ENCODE results near the gene KCNMA1.

The KCNMA1 gene

GRCh38 chr10:76906256-76906655 lies 731.4 kb downstream of the KCNMA1 start:
- no peak for DNase-seq (ENCODE audit: extremely low read depth, low read depth)
- TF ChIP-seq CTCF (IDR thresholded peaks at IDR 0.05; ENCODE audit: low read depth, low read length) = no peak

- no peak for DNase-seq (ENCODE audit: extremely low read depth, low read depth)
- no peak for TF ChIP-seq CTCF (IDR thresholded peaks at IDR 0.05; ENCODE audit: low read depth, low read length)
Measured at GRCh38 chr10:76905251-76905650, 732.4 kb downstream of the KCNMA1 start.

- TF ChIP-seq CTCF (IDR thresholded peaks at IDR 0.05; ENCODE audit: low read depth, low read length) = no peak
- DNase-seq (ENCODE audit: extremely low read depth, low read depth) = no peak
Measured at GRCh38 chr10:76903387-76903945, 734.1 kb downstream of the KCNMA1 start.

GRCh38 chr10:76902949-76903348 lies 734.7 kb downstream of the KCNMA1 start:
- TF ChIP-seq CTCF (IDR thresholded peaks at IDR 0.05; ENCODE audit: low read depth, low read length) = no peak; the same call in 1 of the 2 replicates
- DNase-seq (ENCODE audit: extremely low read depth, low read depth) = no peak

GRCh38 chr10:76901701-76902100 lies 735.9 kb downstream of the KCNMA1 start:
- no peak for DNase-seq (ENCODE audit: extremely low read depth, low read depth)
- no peak for TF ChIP-seq CTCF (IDR thresholded peaks at IDR 0.05; ENCODE audit: low read depth, low read length)

- TF ChIP-seq CTCF (IDR thresholded peaks at IDR 0.05; ENCODE audit: low read depth, low read length) = no peak
- peak; percentile 67 for DNase-seq (ENCODE audit: extremely low read depth, low read depth)
Measured at GRCh38 chr10:76899490-76899889, 738.1 kb downstream of the KCNMA1 start.

- no peak for TF ChIP-seq CTCF (IDR thresholded peaks at IDR 0.05; ENCODE audit: low read depth, low read length)
- DNase-seq (ENCODE audit: extremely low read depth, low read depth) = no peak
Measured at GRCh38 chr10:76892766-76893479, 744.7 kb downstream of the KCNMA1 start.

Data from AG09319 (cell line).